Suprapubic skin (tissue), 4 donors: Measurements from ENCODE around the gene COPS9.

Source experiments
- CTCF ChIP-seq, 2 donors: fragments of 200-600 bp in 1 of 2; fragments of 450-650 bp in 1 of 2; sonication (generic) in 1 of 2; IDR thresholded peaks; one replicate each; pipeline ENCODE4 v1.5.1; 2016 to 2019; ENCODE audit warnings: antibody characterized with exemption in 2 of 2, mild to moderate bottlenecking in 1 of 2, moderate library complexity in 1 of 2
- EP300 ChIP-seq: sonication (generic); formaldehyde crosslinking; IDR thresholded peaks from one replicate; pipeline ENCODE4 v1.6.1; 2017; ENCODE audit warnings: antibody characterized with exemption
- POLR2A ChIP-seq, 2 donors: fragments of 450-650 bp; IDR thresholded peaks; one replicate each; pipeline ENCODE4 v1.6.1; 2017; ENCODE audit warnings: antibody characterized with exemption in 2 of 2, mild to moderate bottlenecking in 2 of 2, moderate library complexity in 2 of 2
- POLR2AphosphoS5 ChIP-seq, 3 donors: sonication (generic); formaldehyde crosslinking; IDR thresholded peaks; one replicate each; pipeline ENCODE4 v1.6.1; 2017; ENCODE audit warnings: antibody characterized with exemption in 3 of 3

GRCh38 chr2:240166761-240167587 is 30.9 kb upstream of the COPS9 start:
- no peak for TF ChIP-seq POLR2A (IDR thresholded peaks at IDR 0.05)
- no peak for TF ChIP-seq POLR2AphosphoS5 (IDR thresholded peaks at IDR 0.05)
- no peak for TF ChIP-seq CTCF (IDR thresholded peaks at IDR 0.05)
- no peak for TF ChIP-seq EP300
